ENCODE measurements around the gene JAKMIP1.

- TF ChIP-seq CTCF (IDR thresholded peaks at IDR 0.05) (no peak), EZH2 (IDR thresholded peaks at IDR 0.05; ENCODE audit: borderline replicate concordance, insufficient read depth, low read depth, low read length, poor library complexity, severe bottlenecking) (no peak)
Observed at GRCh38 chr4:6031846-6032245, 168.5 kb downstream of the JAKMIP1 start.
